Vagina (tissue), 2 donors: ENCODE results near the gene SORCS1.

Experiments used
- POLR2A ChIP-seq, 2 donors: fragments of 450-650 bp; IDR thresholded peaks; one replicate each; pipeline ENCODE4 v1.6.1; 2017; ENCODE audit warnings: antibody characterized with exemption in 2 of 2, mild to moderate bottlenecking in 2 of 2, moderate library complexity in 2 of 2
- POLR2AphosphoS5 ChIP-seq, 2 donors: sonication (generic); formaldehyde crosslinking; IDR thresholded peaks; one replicate each; pipeline ENCODE4 v1.9.0; 2017; ENCODE audit warnings: antibody characterized with exemption in 2 of 2, mild to moderate bottlenecking in 2 of 2, low read depth in 1 of 2; ENCODE audit not compliant: insufficient read depth in 1 of 2
- TF ChIP-seq, protein P1 (sequence below), 3 experiments: fragments of 450-650 bp in 2 of 3; fragments of 200-600 bp in 1 of 3; sonication (generic) in 1 of 3; IDR thresholded peaks; one replicate each; pipeline ENCODE4 v1.5.1; 2017 to 2019; ENCODE audit warnings: antibody characterized with exemption in 3 of 3, mild to moderate bottlenecking in 2 of 3, moderate library complexity in 2 of 3

GRCh38 chr10:106910666-106911065 lies 253.8 kb downstream of the SORCS1 start:
- TF ChIP-seq POLR2A (IDR thresholded peaks at IDR 0.05) = no peak
- TF ChIP-seq, protein P1, sequence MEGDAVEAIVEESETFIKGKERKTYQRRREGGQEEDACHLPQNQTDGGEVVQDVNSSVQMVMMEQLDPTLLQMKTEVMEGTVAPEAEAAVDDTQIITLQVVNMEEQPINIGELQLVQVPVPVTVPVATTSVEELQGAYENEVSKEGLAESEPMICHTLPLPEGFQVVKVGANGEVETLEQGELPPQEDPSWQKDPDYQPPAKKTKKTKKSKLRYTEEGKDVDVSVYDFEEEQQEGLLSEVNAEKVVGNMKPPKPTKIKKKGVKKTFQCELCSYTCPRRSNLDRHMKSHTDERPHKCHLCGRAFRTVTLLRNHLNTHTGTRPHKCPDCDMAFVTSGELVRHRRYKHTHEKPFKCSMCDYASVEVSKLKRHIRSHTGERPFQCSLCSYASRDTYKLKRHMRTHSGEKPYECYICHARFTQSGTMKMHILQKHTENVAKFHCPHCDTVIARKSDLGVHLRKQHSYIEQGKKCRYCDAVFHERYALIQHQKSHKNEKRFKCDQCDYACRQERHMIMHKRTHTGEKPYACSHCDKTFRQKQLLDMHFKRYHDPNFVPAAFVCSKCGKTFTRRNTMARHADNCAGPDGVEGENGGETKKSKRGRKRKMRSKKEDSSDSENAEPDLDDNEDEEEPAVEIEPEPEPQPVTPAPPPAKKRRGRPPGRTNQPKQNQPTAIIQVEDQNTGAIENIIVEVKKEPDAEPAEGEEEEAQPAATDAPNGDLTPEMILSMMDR (IDR thresholded peaks at IDR 0.05) = no peak
- TF ChIP-seq POLR2AphosphoS5 (IDR thresholded peaks at IDR 0.05; ENCODE audit: insufficient read depth in 1 of 2, low read depth in 1 of 2) = no peak
